Measurements from ENCODE around the gene ENOX2. TPM values are rescaled to one million over a fixed set of nuclear protein-coding genes. Genes with fewer than 3 reads are reported as not detected.
A peak's percentile ranks its signal among the peaks of the same experiment; 100 is the strongest.
"Not testable (repeated sequence)": the region's sequence is repeated elsewhere in the genome, so short reads cannot be mapped to it uniquely, and the experiment has no call there.

Gene ENOX2
- total and polyA plus RNA-seq, 8 donors, result 1.1 to 6.4 (median 4.7) TPM

DNA sequence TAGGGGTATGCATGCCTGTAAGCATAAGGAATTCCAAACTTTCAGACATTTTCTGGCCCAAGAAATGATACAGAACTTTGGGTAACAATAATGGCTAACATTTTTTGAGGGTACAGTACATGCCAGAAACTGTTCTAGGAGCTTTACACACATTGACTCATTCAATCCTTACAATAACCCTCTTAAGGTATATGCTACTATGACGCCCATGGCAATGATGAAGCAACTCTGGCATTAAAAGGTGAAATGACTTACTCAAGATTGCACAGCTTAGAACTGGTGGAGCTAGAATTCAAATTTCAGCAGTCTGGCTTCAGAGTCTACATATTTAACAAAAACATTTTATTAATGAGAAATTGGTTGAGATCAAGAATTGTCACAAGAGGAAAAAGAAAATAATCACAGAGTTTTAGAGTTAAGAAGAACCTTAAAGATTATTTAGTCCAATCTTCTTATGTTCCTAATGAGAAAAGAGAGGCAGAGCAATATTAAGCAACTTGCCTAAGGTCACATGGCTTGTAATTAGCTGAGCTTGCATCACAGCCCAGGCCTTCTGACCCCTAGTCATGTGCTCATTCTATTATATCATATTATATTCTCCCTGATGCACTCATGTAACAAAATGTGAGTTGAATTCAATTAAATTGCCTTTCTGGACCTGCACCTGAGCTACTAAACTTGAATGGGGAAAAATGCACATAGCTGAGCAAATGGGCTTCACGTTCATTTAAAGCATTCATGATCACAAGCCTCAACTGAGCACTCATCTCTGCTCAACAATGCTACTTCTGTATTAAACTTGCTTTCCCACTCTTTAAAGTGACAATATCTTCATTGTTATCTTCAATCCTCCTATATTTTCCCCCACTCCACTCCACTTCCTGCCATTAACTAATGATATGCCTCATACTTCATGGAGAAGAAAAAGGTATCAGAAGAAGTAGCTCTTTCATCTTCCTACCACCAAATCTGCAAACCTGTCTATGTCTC, 73.2 kb downstream of the ENOX2 start:
- no peak for FAIRE-seq
- Histone ChIP-seq H3K4me3 (no peak overlapping the region), H3K4me1 (no peaks in the 10 kb centered on the region), H3K9me3 (no peaks in the 10 kb centered on the region), H3K27ac (no peak overlapping the region), H3K27me3 (no peaks in the 10 kb centered on the region), H3K36me3 (no peaks in the 10 kb centered on the region)
- ATAC-seq, result no peak
- TF ChIP-seq, protein P1, sequence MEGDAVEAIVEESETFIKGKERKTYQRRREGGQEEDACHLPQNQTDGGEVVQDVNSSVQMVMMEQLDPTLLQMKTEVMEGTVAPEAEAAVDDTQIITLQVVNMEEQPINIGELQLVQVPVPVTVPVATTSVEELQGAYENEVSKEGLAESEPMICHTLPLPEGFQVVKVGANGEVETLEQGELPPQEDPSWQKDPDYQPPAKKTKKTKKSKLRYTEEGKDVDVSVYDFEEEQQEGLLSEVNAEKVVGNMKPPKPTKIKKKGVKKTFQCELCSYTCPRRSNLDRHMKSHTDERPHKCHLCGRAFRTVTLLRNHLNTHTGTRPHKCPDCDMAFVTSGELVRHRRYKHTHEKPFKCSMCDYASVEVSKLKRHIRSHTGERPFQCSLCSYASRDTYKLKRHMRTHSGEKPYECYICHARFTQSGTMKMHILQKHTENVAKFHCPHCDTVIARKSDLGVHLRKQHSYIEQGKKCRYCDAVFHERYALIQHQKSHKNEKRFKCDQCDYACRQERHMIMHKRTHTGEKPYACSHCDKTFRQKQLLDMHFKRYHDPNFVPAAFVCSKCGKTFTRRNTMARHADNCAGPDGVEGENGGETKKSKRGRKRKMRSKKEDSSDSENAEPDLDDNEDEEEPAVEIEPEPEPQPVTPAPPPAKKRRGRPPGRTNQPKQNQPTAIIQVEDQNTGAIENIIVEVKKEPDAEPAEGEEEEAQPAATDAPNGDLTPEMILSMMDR (IDR thresholded peaks at IDR 0.05), result no peak
- WGBS, 2 donors, result 52 to 90% methylated on average over 2 of the region's 2 CpGs
- intact Hi-C loops (cut with DNase I), result no loop called here
- DNase-seq, result no peak

DNA sequence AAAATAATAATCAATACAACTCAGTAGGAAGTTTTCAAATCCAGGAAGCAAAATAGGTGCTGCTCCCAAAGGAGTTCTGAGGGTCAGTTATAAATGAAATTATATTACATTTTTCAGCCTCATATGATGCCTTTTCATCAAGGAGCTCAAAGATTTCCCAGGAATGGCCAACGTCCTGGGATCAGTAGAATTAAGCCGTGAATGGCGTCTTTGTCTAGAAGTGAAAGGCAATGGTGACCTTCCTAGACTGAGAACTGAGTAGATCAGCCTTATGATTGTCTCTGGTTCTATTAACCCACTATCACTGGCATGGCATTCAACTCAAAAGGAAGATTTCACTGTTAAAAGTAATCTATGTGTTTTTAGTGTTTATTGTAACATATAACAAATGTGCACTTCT, 74.4 kb downstream of the ENOX2 start:
- Histone ChIP-seq H3K9me3 (no peaks in the 10 kb centered on the region), H3K36me3 (no peaks in the 10 kb centered on the region), H3K27ac (no peak overlapping the region), H3K4me1 (no peaks in the 10 kb centered on the region), H3K27me3 (no peaks in the 10 kb centered on the region), H3K4me3 (no peak overlapping the region)
- WGBS, 2 donors, result 60 to 84% methylated on average over 3 of the region's 3 CpGs
- FAIRE-seq, result no peak
- no peak for ATAC-seq
- TF ChIP-seq, protein P1 (IDR thresholded peaks at IDR 0.05), result no peak
- DNase-seq, result no peak
- intact Hi-C loops (cut with DNase I), result no loop called here

DNA sequence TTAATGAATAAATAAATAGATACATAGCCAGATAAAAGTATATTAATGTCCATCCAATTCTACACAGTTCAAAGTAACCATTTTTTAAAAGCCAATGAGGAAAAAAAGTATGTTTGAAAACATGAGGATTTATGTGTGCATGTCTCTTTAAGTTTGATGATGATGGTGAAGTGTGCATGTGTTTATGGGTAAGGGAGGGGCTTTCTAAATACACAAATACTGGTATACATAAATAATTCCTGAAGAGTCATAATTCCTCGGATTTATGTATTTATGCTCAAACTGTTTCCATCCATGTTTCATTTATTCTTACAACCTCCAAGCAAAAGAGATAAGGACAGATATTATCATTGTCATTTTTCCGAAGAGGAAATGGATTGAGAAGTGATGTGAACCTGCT, 75.4 kb downstream of the ENOX2 start:
- FAIRE-seq (peak; percentile 63), DNase-seq (no peak)

DNA sequence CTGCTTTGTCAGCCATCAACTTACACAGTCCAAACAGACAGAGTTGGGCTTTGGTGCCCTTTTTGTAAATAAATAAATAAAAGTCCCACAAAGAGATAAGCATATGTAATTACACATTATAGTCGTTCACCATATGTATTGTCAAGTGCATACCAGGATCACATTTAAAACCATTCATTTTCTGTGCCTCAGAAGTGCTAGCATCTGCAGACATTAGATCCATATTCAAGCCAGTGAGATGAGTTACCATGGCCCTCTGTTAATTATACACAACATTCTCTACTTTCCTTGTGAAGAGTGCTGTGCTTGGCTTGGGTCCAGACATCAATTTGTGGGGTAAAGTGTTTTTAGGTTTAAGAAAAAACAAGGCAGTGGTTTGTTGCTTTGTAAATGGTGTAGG, 76.8 kb downstream of the ENOX2 start:
- ATAC-seq (no peak), FAIRE-seq (no peak), DNase-seq (no peak)
- Histone ChIP-seq H3K27ac (no peak overlapping the region), H3K27me3 (no peaks in the 10 kb centered on the region), H3K9me3 (no peaks in the 10 kb centered on the region), H3K4me1 (no peaks in the 10 kb centered on the region), H3K36me3 (no peaks in the 10 kb centered on the region), H3K4me3 (no peak overlapping the region)
- 26 to 55% methylated on average over 1 of the region's 1 CpG for WGBS, 2 donors
- TF ChIP-seq, protein P1 (IDR thresholded peaks at IDR 0.05), result no peak
- intact Hi-C loops (cut with DNase I), result no loop called here

More for the DNA sequence above, 75.4 kb downstream of the ENOX2 start:
- no peaks in the 10 kb centered on the region for H3K36me3 ChIP-seq
- H3K27me3 ChIP-seq, result no peaks in the 10 kb centered on the region
- 62 to 85% methylated on average over 2 of the region's 2 CpGs for WGBS, 2 donors
- no peak for ATAC-seq
- TF ChIP-seq, protein P1 (IDR thresholded peaks at IDR 0.05), result no peak
- H3K27ac ChIP-seq, result no peak overlapping the region
- intact Hi-C loops (cut with DNase I), result no loop called here
- no peaks in the 10 kb centered on the region for H3K4me1 ChIP-seq
- H3K9me3 ChIP-seq, result no peaks in the 10 kb centered on the region
- no peak overlapping the region for H3K4me3 ChIP-seq

DNA sequence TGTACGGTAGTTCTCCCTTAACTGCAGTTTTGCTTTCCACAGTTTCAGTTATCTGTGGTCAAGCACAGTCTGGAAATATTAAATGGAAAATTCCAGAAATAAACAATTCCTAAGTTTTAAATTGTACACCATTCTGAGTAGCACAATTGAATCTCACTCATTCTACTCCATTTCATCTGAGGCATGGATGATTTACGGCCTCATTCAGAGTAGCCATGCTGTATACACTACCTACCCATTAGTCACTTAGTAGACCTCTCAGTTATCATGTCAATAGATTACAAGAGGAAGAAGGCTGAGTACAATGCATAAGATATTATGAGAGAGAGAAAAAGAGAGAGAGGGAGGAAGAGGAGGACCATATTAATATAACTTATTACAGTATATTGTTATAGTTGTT, 77.5 kb downstream of the ENOX2 start:
- FAIRE-seq (peak; percentile 81), DNase-seq (no peak), ATAC-seq (no peak)
- Histone ChIP-seq H3K36me3 (no peaks in the 10 kb centered on the region), H3K9me3 (no peaks in the 10 kb centered on the region), H3K27ac (no peak overlapping the region), H3K27me3 (no peaks in the 10 kb centered on the region), H3K4me3 (no peak overlapping the region), H3K4me1 (no peaks in the 10 kb centered on the region)
- intact Hi-C loops (cut with DNase I), result no loop called here
- 84 to 97% methylated on average over 2 of the region's 2 CpGs for WGBS, 2 donors
- TF ChIP-seq, protein P1 (IDR thresholded peaks at IDR 0.05), result no peak

DNA sequence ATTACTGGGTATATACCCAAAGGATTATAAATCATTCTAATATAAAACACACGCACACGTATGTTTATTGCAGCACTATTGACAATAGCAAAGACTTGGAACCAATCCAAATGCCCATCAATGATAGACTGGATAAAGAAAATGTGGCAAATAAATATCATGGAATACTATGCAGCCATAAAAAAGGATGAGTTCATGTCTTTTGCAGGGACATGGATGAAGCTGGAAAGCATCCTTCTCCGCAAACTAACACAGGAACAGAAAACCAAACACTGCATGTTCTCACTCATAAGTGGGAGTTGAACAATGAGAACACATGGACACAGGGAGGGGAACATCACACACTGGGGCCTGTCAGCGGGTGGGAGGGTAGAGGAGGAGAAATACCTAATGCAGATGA, 83.6 kb downstream of the ENOX2 start:
- H3K4me1 ChIP-seq; DNase-seq; H3K4me3 ChIP-seq; H3K27me3 ChIP-seq; H3K36me3 ChIP-seq; ATAC-seq; H3K9me3 ChIP-seq; H3K27ac ChIP-seq; FAIRE-seq; intact Hi-C loops (cut with DNase I): not testable (repeated sequence)
- 77 to 90% methylated on average over 4 of the region's 4 CpGs for WGBS, 2 donors

DNA sequence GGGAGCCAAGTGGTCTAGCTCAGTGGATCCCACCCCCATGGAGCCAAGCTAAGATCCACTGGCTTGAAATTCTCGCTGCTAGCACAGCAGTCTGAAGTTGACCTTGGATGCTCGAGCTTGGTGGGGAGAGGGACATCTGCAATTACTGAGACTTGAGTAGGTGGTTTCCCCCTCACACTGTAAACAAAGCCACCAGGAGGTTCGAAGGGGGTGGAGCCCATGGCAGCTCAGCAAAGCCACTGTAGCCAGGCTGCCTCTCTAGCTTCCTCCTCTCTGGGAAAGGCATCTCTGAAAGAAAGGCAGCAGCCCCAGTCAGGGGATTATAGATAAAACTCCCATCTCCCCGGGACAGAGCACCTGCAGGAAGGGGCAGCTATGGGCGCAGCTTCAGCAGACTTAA, 89.1 kb downstream of the ENOX2 start:
- H3K36me3 ChIP-seq; intact Hi-C loops (cut with DNase I); H3K27me3 ChIP-seq; H3K4me3 ChIP-seq; H3K27ac ChIP-seq; FAIRE-seq; ATAC-seq; H3K4me1 ChIP-seq; H3K9me3 ChIP-seq: not testable (repeated sequence)
- WGBS, 2 donors, result 69 to 74% methylated on average over 5 of the region's 5 CpGs
- peak in 1 of 6 donors; percentile 9 for DNase-seq

Data from pancreas (tissue), 10 donors.